ENCODE data around the gene DHRS13. TPM values are rescaled to one million over a fixed set of nuclear protein-coding genes. Genes with fewer than 3 reads are reported as not detected.

Gene DHRS13
- total RNA-seq, 2 donors from 2014 or later: 7.3 to 9.9 TPM

DNA sequence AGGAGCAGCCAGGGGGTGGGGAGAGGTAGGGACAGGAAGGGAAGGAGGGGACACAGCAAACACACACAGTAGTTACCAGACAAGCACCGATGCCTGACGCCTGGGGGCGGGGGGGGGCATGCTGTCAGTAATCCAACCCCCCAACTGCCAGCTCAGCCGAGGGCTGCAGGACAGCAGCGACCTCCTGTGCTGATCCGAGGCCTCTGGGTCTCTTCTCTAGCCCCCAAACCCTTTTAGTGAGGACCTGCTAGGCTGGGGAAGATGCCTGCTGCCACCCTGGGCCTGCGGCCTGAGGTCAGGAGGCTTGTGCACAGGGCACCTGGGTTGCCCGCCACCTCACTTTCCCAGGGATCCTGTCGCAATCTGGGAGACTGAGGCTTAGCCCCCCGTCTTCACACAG, 16.9 kb downstream of the DHRS13 start:
- DNase-seq: no peak
- H3K4me1 ChIP-seq: no peaks in the 10 kb centered on the region
- TF ChIP-seq POLR2A (IDR thresholded peaks at IDR 0.05) (no peak), CTCF (IDR thresholded peaks at IDR 0.05) (no peak)
- H3K36me3 ChIP-seq (replicated peaks in 1 of 2; ENCODE audit: insufficient read depth in 1 of 2, low read depth in 2 of 2): peaks cover 9 to 18% of the 10 kb centered on the region in 2 donors
- ATAC-seq: no peak
- WGBS, 2 donors: 85 to 100% methylated on average over 1 to 10 of the region's 10 CpGs
- intact Hi-C loops (cut with DNase I): no loop called here
- no peaks in the 10 kb centered on the region for H3K9me3 ChIP-seq
- no peak overlapping the region for H3K4me3 ChIP-seq
- H3K27ac ChIP-seq: no peak overlapping the region
- no peaks in the 10 kb centered on the region for H3K27me3 ChIP-seq

- Histone ChIP-seq H3K4me1 (no peaks in the 10 kb centered on the region), H3K9me3 (no peaks in the 10 kb centered on the region), H3K27me3 (no peaks in the 10 kb centered on the region), H3K4me3 (no peak overlapping the region), H3K36me3 (replicated peaks in 1 of 2; ENCODE audit: insufficient read depth in 1 of 2, low read depth in 2 of 2) (peaks cover 11 to 19% of the 10 kb centered on the region in 2 donors), H3K27ac (no peak overlapping the region)
- DNase-seq (no peak), ATAC-seq (no peak)
- intact Hi-C loops (cut with DNase I): no loop called here
- no peak for TF ChIP-seq POLR2A (IDR thresholded peaks at IDR 0.05)
- no peak for TF ChIP-seq CTCF (IDR thresholded peaks at IDR 0.05)
- WGBS, 2 donors: 86 to 91% methylated on average over 4 of the region's 4 CpGs
Measured at GRCh38 chr17:28885363-28885762, 17.5 kb downstream of the DHRS13 start.

DNA sequence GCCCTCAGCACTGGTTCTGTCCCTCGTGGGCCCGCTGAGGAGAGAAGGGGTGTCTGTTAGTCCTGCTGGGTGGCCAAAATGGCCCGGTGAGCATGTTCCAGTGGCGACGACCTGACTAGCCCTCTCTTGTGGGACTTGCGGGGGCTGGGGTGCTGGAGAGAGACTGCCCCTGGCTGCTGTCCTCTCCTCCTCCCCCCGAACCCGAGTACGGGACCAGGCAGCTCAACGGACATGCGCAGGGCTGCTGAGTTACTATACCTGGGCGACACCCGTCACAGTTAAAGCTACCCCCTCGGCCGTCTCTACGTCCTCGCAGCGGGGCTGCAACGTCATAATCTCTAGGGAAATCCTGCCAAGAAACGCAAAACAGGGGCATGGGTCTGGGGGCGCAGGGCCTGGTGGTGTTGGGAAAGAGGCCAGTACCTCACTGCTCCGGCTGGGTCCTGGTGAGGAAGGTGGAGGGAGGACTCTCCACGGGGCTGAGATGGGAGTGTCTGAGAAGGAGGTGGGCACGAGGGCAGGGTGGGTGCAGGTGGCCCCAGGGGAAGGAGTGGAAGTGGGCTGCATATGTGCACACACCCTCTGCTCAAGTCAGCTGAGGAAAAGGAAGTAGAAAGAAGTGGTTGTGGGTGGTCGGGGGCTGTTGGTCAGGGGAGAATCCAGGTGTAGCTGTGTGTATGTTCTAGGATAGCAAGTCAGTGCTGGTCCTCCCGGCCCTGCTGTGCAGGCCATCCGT, 18.7 kb downstream of the DHRS13 start:
- Histone ChIP-seq H3K4me1 (no peaks in the 10 kb centered on the region), H3K27me3 (no peaks in the 10 kb centered on the region), H3K27ac (no peak overlapping the region), H3K36me3 (replicated peaks in 1 of 2; ENCODE audit: insufficient read depth in 1 of 2, low read depth in 2 of 2) (peaks cover 11 to 24% of the 10 kb centered on the region in 2 donors), H3K9me3 (no peaks in the 10 kb centered on the region), H3K4me3 (no peak overlapping the region)
- ATAC-seq (no peak), DNase-seq (no peak)
- intact Hi-C loops (cut with DNase I): no loop called here
- no peak for TF ChIP-seq CTCF (IDR thresholded peaks at IDR 0.05)
- TF ChIP-seq POLR2A (IDR thresholded peaks at IDR 0.05): no peak
- 81 to 87% methylated on average over 25 of the region's 27 CpGs for WGBS, 2 donors

DNA sequence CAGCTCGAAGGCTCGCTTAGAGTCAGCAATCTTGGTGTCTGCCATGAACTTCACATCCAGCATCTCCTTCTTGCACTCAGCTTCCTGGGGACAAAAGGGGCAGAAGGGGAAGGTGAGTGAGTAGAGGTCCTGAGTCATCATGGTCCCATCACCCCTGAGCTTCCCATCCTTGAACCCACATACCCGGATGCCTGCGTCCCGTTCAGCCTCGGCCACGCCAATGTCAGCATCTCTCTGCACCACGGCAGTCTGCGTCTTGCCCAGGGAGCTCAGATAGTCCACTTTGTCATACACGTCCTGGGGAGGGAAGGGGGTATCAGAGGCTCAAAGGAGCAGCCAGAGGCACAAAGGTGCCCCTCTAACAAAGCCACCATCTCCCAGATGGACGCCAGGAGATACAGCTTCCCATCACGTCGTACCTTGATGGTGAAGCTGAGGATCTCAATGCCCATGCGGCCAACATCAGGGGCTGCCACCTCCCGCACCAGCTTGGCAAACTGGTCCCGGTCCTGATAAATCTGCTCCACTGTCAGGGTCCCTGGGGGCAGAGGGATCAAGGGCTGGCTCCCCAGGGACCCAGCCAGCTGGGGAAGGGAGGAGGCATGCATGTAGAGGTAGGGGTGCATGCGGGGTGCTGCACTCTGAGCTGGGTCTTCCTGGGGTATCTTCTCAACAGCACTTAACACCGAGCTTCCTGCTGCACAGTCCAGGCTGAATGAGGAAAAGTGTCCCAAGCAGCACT, 20.6 kb downstream of the DHRS13 start:
- Histone ChIP-seq H3K27ac (no peak overlapping the region), H3K9me3 (no peaks in the 10 kb centered on the region), H3K4me1 (no peaks in the 10 kb centered on the region), H3K4me3 (no peak overlapping the region), H3K36me3 (replicated peaks in 1 of 2; ENCODE audit: insufficient read depth in 1 of 2, low read depth in 2 of 2) (peaks cover 11 to 24% of the 10 kb centered on the region in 2 donors), H3K27me3 (no peaks in the 10 kb centered on the region)
- TF ChIP-seq CTCF (IDR thresholded peaks at IDR 0.05): no peak
- TF ChIP-seq POLR2A (IDR thresholded peaks at IDR 0.05): no peak
- DNase-seq: no peak
- ATAC-seq: no peak
- intact Hi-C loops (cut with DNase I): no loop called here
- 88 to 93% methylated on average over 14 to 18 of the region's 18 CpGs for WGBS, 2 donors
